ENCODE data around the gene WWP2. TPM values are rescaled to one million over a fixed set of nuclear protein-coding genes. Genes with fewer than 3 reads are reported as not detected.

Gene WWP2
- total RNA-seq, 4 donors from 2014 or later: 26.9 to 50.9 (median 43.9) TPM

- no peak overlapping the region for H3K4me3 ChIP-seq (ENCODE audit: low read depth, poor library complexity, severe bottlenecking)
- WGBS, 2 donors: 69 to 71% methylated on average over 11 of the region's 11 CpGs
- intact Hi-C loops (cut with DNase I; ENCODE audit: low total_unique reads): no loop called here
- no peak for DNase-seq (ENCODE audit: low spot score in 2 of 2)
- no peak for TF ChIP-seq POLR2A (IDR thresholded peaks at IDR 0.05)
- TF ChIP-seq, protein P1, sequence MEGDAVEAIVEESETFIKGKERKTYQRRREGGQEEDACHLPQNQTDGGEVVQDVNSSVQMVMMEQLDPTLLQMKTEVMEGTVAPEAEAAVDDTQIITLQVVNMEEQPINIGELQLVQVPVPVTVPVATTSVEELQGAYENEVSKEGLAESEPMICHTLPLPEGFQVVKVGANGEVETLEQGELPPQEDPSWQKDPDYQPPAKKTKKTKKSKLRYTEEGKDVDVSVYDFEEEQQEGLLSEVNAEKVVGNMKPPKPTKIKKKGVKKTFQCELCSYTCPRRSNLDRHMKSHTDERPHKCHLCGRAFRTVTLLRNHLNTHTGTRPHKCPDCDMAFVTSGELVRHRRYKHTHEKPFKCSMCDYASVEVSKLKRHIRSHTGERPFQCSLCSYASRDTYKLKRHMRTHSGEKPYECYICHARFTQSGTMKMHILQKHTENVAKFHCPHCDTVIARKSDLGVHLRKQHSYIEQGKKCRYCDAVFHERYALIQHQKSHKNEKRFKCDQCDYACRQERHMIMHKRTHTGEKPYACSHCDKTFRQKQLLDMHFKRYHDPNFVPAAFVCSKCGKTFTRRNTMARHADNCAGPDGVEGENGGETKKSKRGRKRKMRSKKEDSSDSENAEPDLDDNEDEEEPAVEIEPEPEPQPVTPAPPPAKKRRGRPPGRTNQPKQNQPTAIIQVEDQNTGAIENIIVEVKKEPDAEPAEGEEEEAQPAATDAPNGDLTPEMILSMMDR (IDR thresholded peaks at IDR 0.05): no peak
Observed at GRCh38 chr16:69924041-69924775, 162.1 kb downstream of the WWP2 start.

DNA sequence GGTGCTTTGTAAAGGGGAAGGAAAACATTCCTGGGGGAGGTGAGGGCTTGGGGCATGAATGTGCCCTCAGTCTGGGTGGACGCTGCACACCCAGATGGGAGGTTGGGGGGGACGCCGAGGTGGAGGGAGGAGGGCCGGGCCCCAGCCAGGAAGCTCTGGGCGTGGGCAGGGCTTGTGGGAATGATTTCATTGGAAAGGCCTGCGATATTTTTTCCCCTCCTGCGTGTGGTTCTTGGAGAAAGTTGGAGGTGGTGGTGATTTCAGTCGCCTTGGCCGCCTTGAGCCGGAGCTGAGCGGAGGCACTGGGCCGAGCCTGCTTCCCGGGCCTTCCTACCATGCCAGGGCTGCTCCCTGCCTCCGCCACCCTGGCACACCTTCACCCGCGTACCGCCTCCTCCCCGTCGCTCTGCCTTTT, 162.7 kb downstream of the WWP2 start:
- H3K4me3 ChIP-seq (ENCODE audit: low read depth, poor library complexity, severe bottlenecking): no peak overlapping the region
- no peak for DNase-seq (ENCODE audit: low spot score in 2 of 2)
- WGBS, 2 donors: 51 to 60% methylated on average over 19 of the region's 19 CpGs
- intact Hi-C loops (cut with DNase I; ENCODE audit: low total_unique reads): no loop called here
- no peak for TF ChIP-seq POLR2A (IDR thresholded peaks at IDR 0.05)
- TF ChIP-seq, protein P1 (IDR thresholded peaks at IDR 0.05): no peak

DNA sequence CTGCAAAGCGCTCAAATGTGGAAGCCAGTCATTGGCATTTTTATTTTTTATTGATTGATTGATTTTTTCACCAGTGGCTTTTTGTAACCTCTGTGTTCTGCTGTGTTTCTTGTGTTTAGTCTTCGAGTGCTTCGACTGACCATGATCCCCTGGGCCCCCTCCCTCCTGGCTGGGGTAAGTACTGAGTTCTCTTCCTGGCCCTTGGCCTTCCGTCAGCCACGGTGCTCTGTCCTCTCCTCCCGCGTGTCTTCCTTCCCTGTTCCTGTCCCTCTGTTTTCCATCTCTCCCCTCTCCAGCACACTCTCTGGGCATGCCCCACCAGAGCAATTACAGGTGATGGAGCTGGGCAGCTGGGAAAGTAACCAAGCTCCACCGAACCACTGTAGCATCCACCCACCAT, 163.2 kb downstream of the WWP2 start:
- TF ChIP-seq POLR2A (IDR thresholded peaks at IDR 0.05): no peak
- TF ChIP-seq, protein P1 (IDR thresholded peaks at IDR 0.05): no peak
- no peak overlapping the region for H3K4me3 ChIP-seq (ENCODE audit: low read depth, poor library complexity, severe bottlenecking)
- DNase-seq (ENCODE audit: low spot score in 2 of 2): no peak
- intact Hi-C loops (cut with DNase I; ENCODE audit: low total_unique reads): no loop called here
- WGBS, 2 donors: 56 to 61% methylated on average over 8 of the region's 8 CpGs

DNA sequence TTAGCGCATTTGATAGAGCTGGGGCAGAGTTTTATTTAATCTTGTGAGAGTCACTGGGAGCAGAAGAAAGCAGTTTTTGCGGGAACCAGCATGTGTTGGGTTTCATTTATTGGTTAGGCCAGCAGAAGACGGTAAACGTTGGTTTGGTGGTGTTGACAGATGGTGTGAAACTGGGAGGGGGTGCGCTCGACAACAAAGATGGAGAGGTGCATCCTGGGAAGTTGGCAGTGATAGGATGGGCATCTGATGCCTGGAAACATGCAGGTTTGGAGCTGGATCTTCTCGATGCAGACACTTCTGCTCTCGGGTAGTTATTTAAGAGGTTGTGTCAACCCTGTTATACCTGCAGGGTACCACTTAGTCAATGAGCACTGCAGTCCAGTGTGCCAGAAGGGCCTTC, 164.1 kb downstream of the WWP2 start:
- TF ChIP-seq, protein P1 (IDR thresholded peaks at IDR 0.05): no peak
- no peak for TF ChIP-seq POLR2A (IDR thresholded peaks at IDR 0.05)
- intact Hi-C loops (cut with DNase I; ENCODE audit: low total_unique reads): no loop called here
- DNase-seq (ENCODE audit: low spot score in 2 of 2): no peak
- H3K4me3 ChIP-seq (ENCODE audit: low read depth, poor library complexity, severe bottlenecking): no peak overlapping the region
- WGBS, 2 donors: 84 to 88% methylated on average over 8 of the region's 8 CpGs

DNA sequence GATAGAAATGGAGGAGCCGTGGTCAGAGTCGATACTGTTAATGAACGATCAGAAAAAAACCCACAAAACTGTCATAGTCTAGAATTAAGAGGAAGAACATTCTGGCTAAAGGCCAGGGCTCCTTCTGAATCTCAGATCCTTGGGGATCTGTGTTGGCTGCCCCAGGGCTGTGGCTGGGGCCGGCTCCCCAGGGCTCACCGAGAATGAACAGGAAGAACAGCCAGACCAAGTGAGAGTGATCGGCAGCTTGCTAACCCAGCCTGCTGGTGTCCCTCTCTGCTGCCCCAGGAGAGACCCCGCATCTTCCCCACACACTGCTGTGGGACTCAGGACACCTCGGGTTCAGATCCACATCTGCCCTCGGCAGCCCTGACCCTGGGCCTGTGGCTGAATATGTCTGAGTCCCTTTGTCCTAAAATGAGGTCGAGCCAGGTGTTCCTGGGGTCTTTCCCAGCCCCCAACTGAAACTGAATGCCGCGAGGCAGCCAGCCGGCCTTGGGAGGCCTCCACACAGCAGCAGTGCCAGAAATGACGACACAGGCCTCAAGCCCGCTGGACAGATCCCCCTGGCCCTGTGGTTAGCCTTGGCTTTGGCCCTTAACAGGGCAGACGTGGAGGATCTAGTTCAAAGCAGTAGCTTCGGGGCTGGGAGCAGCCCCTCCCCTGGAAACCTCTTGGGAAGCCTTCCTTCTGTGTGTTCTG, 165.1 kb downstream of the WWP2 start:
- intact Hi-C loops (cut with DNase I; ENCODE audit: low total_unique reads): no loop called here
- DNase-seq (ENCODE audit: low spot score in 2 of 2): no peak
- no peak for TF ChIP-seq POLR2A (IDR thresholded peaks at IDR 0.05)
- TF ChIP-seq, protein P1 (IDR thresholded peaks at IDR 0.05): no peak
- 44 to 47% methylated on average over 11 to 17 of the region's 17 CpGs for WGBS, 2 donors
- H3K4me3 ChIP-seq (ENCODE audit: low read depth, poor library complexity, severe bottlenecking): no peak overlapping the region
